K562 (cell line): ENCODE results near the gene SCIN. TPM values are rescaled to one million over a fixed set of nuclear protein-coding genes. Genes with fewer than 3 reads are reported as not detected.

Experiments used
- ATAC-seq: fragments of 200-7000 bp; cut with Tn5 transposase; 3 replicates; pipeline ENCODE4 v1.9.1; 2020; ENCODE audit warnings: moderate library complexity
- BruUV-seq: library from RNA; stranded (reverse); fragments of 400-500 nt; replicated peaks from 2 replicates; lab custom pipeline; 2021; lab: Mats Ljungman, UMichigan
- CTCF ChIA-PET: fragments of 300-600 bp; formaldehyde crosslinking; extraction: SDS; loops from one replicate; lab custom pipeline; 2021; ENCODE audit warnings: low intra/inter-chr PET ratio; lab: Yijun Ruan, JAX
- POLR2A ChIA-PET: fragments of 300-600, 350-650 bp; sonication (Branson Sonifier 250); formaldehyde crosslinking; extraction: SDS; loops from one replicate; lab custom pipeline; 2021; ENCODE audit warnings: antibody characterized with exemption, inconsistent platforms; lab: Yijun Ruan, JAX
- DNase-seq, 4 experiments: peaks; one replicate each; pipeline versions ENCODE4 v3.0.0 to v3.0.0-alpha.2; 2011 to 2018; ENCODE audit warnings: low spot score in 3 of 4, mixed read lengths in 3 of 4; ENCODE audit errors: extremely low read depth in 1 of 4
- FAIRE-seq: peaks from 2 replicates; lab custom pipeline; 2011; peaks lifted over from hg19 to GRCh38; lab: Jason Lieb, UNC
- H2AFZ ChIP-seq: 2 replicates; pipeline ENCODE4 v1.6.0; 2011; ENCODE audit warnings: low read depth, low read length, control low read depth, inconsistent platforms
- H3K27ac ChIP-seq: fragments of 200-600 bp; 3 replicates; pipeline ENCODE4 v1.8.0; 2011; ENCODE audit warnings: low read depth, mild to moderate bottlenecking, control low read depth, inconsistent platforms, low read length, moderate library complexity, mixed read lengths; ENCODE audit errors: extremely low read depth
- H3K27me3 ChIP-seq, 2 experiments: fragments of 300-600 bp in 1 of 2; 2 replicates in 1 of 2; 3 replicates in 1 of 2; pipeline versions ENCODE4 v1.6.0 to v1.8.0; 2011; ENCODE audit warnings: inconsistent platforms in 2 of 2, low read length in 2 of 2, mild to moderate bottlenecking in 1 of 2, mixed read lengths in 1 of 2, moderate library complexity in 1 of 2; ENCODE audit not compliant: control insufficient read depth in 2 of 2, insufficient read depth in 2 of 2
- H3K36me3 ChIP-seq: fragments of 300-600 bp; 3 replicates; pipeline ENCODE4 v1.8.0; 2011; ENCODE audit warnings: mild to moderate bottlenecking, low read length, inconsistent platforms; ENCODE audit not compliant: control insufficient read depth, insufficient read depth
- H3K4me1 ChIP-seq, 2 experiments: fragments of 200-600 bp in 1 of 2; replicated peaks in 1 of 2; 2 replicates in 1 of 2; 3 replicates in 1 of 2; pipeline versions ENCODE4 v1.5.1 to v1.8.0; 2011; ENCODE audit warnings: inconsistent platforms in 2 of 2, low read length in 2 of 2, mild to moderate bottlenecking in 1 of 2, mixed read lengths in 1 of 2, moderate library complexity in 1 of 2; ENCODE audit not compliant: control insufficient read depth in 2 of 2, insufficient read depth in 2 of 2
- H3K4me2 ChIP-seq: 2 replicates; pipeline ENCODE4 v1.6.1; 2011; ENCODE audit warnings: low read length, control low read depth, inconsistent platforms, mixed read lengths; ENCODE audit not compliant: insufficient read depth
- H3K4me3 ChIP-seq: fragments of 200-600 bp; sonication (generic), shearing (Covaris generic); 2 replicates; pipeline ENCODE4 v1.5.1; 2016; ENCODE audit warnings: control low read depth, inconsistent platforms
- H3K79me2 ChIP-seq: fragments of 200-600 bp; 3 replicates; pipeline ENCODE4 v1.8.0; 2011; ENCODE audit warnings: low read length, inconsistent platforms; ENCODE audit not compliant: control insufficient read depth, insufficient read depth
- H3K9ac ChIP-seq, 2 experiments: 2 replicates each; pipeline versions ENCODE4 v1.6.0 to v1.6.1; 2011; ENCODE audit warnings: low read depth in 2 of 2, low read length in 2 of 2, control low read depth in 1 of 2, inconsistent platforms in 1 of 2, mild to moderate bottlenecking in 1 of 2, mixed read lengths in 1 of 2; ENCODE audit not compliant: insufficient read depth in 1 of 2
- H3K9me1 ChIP-seq: one replicate; pipeline ENCODE4 v1.6.0; 2011; ENCODE audit warnings: inconsistent platforms, mild to moderate bottlenecking, low read length, moderate library complexity; ENCODE audit not compliant: control insufficient read depth, insufficient read depth
- H3K9me3 ChIP-seq: replicated peaks from 2 replicates; pipeline ENCODE4 v1.5.1; 2011; ENCODE audit warnings: low read depth, low read length, inconsistent platforms; ENCODE audit not compliant: control insufficient read depth, insufficient read depth
- H4K20me1 ChIP-seq: replicated peaks from 2 replicates; pipeline ENCODE4 v1.6.1; 2011; ENCODE audit warnings: low read length, inconsistent platforms, mixed read lengths; ENCODE audit not compliant: control insufficient read depth, insufficient read depth
- ADNP ChIP-seq: fragments of 200-800 bp; sonication (Bioruptor generic); IDR thresholded peaks from 2 replicates; pipeline ENCODE4 v1.6.1; 2016; ENCODE audit warnings: missing genetic modification characterization, missing compliant biosample characterization
- BCOR ChIP-seq: fragments of 450-650 bp; IDR thresholded peaks from 2 replicates; pipeline ENCODE4 v1.6.1; 2016
- FOXK1 ChIP-seq: sonication (generic); formaldehyde crosslinking; IDR thresholded peaks from 2 replicates; pipeline ENCODE4 v1.8.0; 2022; ENCODE audit warnings: missing genetic modification reagents, mild to moderate bottlenecking, borderline replicate concordance
- RBM25 ChIP-seq: fragments of 200-400 bp; formaldehyde crosslinking; IDR thresholded peaks from 2 replicates; pipeline ENCODE4 v1.6.1; 2018; ENCODE audit warnings: low read length, low read depth, moderate library complexity; ENCODE audit not compliant: severe bottlenecking
- SMARCA5 ChIP-seq: fragments of 450-650 bp; IDR thresholded peaks from 2 replicates; pipeline ENCODE4 v1.6.1; 2016
- ZNF3 ChIP-seq: fragments of 250-450 bp; sonication (Bioruptor Pico); IDR thresholded peaks from 2 replicates; pipeline ENCODE4 v1.5.0; 2021; ENCODE audit warnings: mild to moderate bottlenecking, moderate library complexity
- WGBS: fragments of 100-300 bp; shearing (Covaris generic); methylation state at CpG from one replicate; pipeline ENCODE4 v1.1.6; 2016; ENCODE audit warnings: low coverage, mixed read lengths; ENCODE audit not compliant: insufficient coverage; ENCODE audit errors: missing lambda C conversion rate; 5-methylcytosine and 5-hydroxymethylcytosine counted together
- in situ Hi-C: fragments of 300-500 bp; cut with MboI; formaldehyde crosslinking; loops from 4 replicates; pipeline ENCODE4 v1.15.0; 2018; ENCODE audit warnings: inconsistent platforms, mixed read lengths
- intact Hi-C: fragments of 100-400 bp; cut with micrococcal nuclease; formaldehyde crosslinking; loops from 2 replicates; pipeline ENCODE4 v1.14.2; 2022
- polyA plus RNA-seq, 8 experiments: library from polyadenylated mRNA; depleted of rRNA in 4 of 8; stranded (reverse) in 5 of 8; unstranded in 3 of 8; fragments of >200 nt; fragmentation: Nextera tagmentation in 2 of 8; fragmentation: Illumina TruSeq in 1 of 8; extraction: Ambion mirVana in 2 of 8; extraction: Trizol in 1 of 8; gene quantifications; 2 replicates each; pipeline versions ENCODE4 v1.2.1 to v1.2.3, GENCODE V29; 2011 to 2014; ENCODE audit warnings: inconsistent platforms in 1 of 8, missing spikeins in 1 of 8
- total RNA-seq, 7 experiments: library from RNA; depleted of rRNA in 6 of 7; stranded (reverse); fragments of >200 nt in 6 of 7; fragmentation: Illumina TruSeq in 2 of 7; extraction: Trizol in 2 of 7; gene quantifications; 2 replicates each; pipeline versions ENCODE4 v1.2.1 to v1.2.3, GENCODE V29; 2011 to 2021; ENCODE audit warnings: low replicate concordance in 1 of 7
- TF ChIP-seq, protein P1 (sequence below): fragments of 250-450 bp; sonication (Bioruptor Pico); IDR thresholded peaks from 2 replicates; pipeline ENCODE4 v1.4.0; 2020; ENCODE audit warnings: mild to moderate bottlenecking, moderate library complexity, borderline replicate concordance

SCIN gene
- total and polyA plus RNA-seq, 9 of the 15 experiments (the other 6 are each of a cell fraction or from before 2014, with no cell fraction given), result 0.67 to 18.2 (median 10.6) TPM

DNA sequence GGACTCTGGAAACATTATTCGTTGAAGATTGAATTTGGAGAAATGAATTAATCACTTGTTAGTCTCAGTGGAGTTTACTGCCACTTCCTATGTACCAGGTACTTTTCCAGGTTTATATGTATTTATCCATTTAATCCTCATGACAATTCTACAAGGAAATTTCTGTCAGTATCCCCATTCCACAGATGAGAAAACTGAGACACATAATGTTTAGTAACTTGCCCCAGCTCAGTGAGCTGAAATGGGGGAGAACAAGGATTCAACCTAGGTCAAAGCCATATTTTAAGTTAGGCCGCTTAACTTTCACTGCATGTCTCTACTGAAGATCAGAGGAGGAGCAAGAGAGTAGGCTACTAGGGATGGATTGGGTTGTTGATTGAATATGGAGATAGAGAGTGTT, 4.6 kb upstream of the SCIN start:
- peaks cover 0 to 6% of the 10 kb centered on the region in 2 experiments; a peak in 3 of 5 replicates for H3K4me1 ChIP-seq
- ATAC-seq (no peak), DNase-seq (no peak), FAIRE-seq (no peak)
- WGBS, result 27% methylated on average over 2 of the region's 2 CpGs
- H3K9me1 ChIP-seq, result no peaks in the 10 kb centered on the region
- no peak overlapping the region for H3K4me3 ChIP-seq
- BruUV-seq, result no TSS peak
- H3K79me2 ChIP-seq, result no peaks in the 10 kb centered on the region
- ChIA-PET CTCF (no interaction called here), POLR2A (interaction anchor here (1.0 kb wide), 1 partner anchor 8 kb away, joined by 4 read pairs; no protein-coding TSS in a partner anchor)
- H3K9ac ChIP-seq, result no peak overlapping the region
- intact Hi-C loops (no loop called here), in situ Hi-C loops (no loop called here)
- H3K27ac ChIP-seq, result no peak overlapping the region
- H3K36me3 ChIP-seq, result no peaks in the 10 kb centered on the region
- no peaks in the 10 kb centered on the region for H4K20me1 ChIP-seq
- H3K4me2 ChIP-seq, result no peak overlapping the region
- 0 out of 2 replicates have a peak, but pooled peaks cover 3% of the 10 kb centered on the region for H3K9me3 ChIP-seq
- TF ChIP-seq BCOR (peak; percentile 79), SMARCA5 (peak; percentile 27; the same call in 1 of the 2 replicates), RBM25 (peak; percentile 88), ADNP (peak; percentile 96), FOXK1 (CRISPR knock-in tag) (no peak), ZNF3 (CRISPR knock-in tag) (0 out of 2 replicates have a peak, but pooled peaks have one; percentile 30)
- TF ChIP-seq, protein P1, sequence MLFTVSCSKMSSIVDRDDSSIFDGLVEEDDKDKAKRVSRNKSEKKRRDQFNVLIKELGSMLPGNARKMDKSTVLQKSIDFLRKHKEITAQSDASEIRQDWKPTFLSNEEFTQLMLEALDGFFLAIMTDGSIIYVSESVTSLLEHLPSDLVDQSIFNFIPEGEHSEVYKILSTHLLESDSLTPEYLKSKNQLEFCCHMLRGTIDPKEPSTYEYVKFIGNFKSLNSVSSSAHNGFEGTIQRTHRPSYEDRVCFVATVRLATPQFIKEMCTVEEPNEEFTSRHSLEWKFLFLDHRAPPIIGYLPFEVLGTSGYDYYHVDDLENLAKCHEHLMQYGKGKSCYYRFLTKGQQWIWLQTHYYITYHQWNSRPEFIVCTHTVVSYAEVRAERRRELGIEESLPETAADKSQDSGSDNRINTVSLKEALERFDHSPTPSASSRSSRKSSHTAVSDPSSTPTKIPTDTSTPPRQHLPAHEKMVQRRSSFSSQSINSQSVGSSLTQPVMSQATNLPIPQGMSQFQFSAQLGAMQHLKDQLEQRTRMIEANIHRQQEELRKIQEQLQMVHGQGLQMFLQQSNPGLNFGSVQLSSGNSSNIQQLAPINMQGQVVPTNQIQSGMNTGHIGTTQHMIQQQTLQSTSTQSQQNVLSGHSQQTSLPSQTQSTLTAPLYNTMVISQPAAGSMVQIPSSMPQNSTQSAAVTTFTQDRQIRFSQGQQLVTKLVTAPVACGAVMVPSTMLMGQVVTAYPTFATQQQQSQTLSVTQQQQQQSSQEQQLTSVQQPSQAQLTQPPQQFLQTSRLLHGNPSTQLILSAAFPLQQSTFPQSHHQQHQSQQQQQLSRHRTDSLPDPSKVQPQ (CRISPR knock-in tag), result no peak
- H2AFZ ChIP-seq, result peak overlapping the region; percentile 21; the same call in 1 of the 2 replicates
- H3K27me3 ChIP-seq, result no peaks in the 10 kb centered on the region
